ENCODE measurements around the gene RASA3.

GRCh38 chr13:114037674-114038073, 94.7 kb downstream of the RASA3 start:
- TF ChIP-seq TAF1 (IDR thresholded peaks at IDR 0.05; ENCODE audit: low read depth, low read length): no peak
- no peak for TF ChIP-seq MAX (IDR thresholded peaks at IDR 0.05)
- no peak for TF ChIP-seq CTCF (IDR thresholded peaks at IDR 0.05; ENCODE audit: control extremely low read depth in 1 of 3, insufficient read depth in 1 of 3, low read depth in 1 of 3, low read length in 3 of 3)
- TF ChIP-seq ATF2 (IDR thresholded peaks at IDR 0.05; ENCODE audit: low read length): no peak
- TF ChIP-seq EP300 (IDR thresholded peaks at IDR 0.05; ENCODE audit: borderline replicate concordance in 1 of 2, low read depth in 2 of 2, low read length in 2 of 2): no peak
- TF ChIP-seq SIN3A (conservative IDR thresholded peaks at IDR 0.05 in 1 of 2, IDR thresholded peaks at IDR 0.05 in 1 of 2; ENCODE audit: low read depth in 1 of 2, low read length in 2 of 2): no peak
